ENCODE measurements around the gene ZNF519.

ZNF519 gene

DNA sequence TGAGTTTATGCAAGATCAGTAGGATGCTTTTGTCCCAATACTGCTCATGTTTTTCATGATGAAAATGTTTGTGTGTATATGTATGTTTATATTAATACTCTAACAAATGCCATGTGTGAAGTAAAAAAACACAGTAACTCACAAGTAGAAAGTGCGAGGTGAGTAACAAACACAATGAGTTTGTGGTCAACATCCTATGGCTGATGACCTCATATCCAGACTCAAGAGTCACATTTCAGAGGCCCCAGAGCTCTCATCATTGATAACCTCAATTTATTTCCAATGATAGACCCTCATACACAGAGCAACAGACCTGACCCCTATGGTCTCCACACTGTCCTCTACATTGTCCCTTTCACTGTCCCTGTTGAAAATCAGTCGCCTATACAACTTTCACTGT is 34.5 kb downstream of the ZNF519 start:
- no peak overlapping the region for H3K4me3 ChIP-seq (ENCODE audit: low read length)
- H3K27ac ChIP-seq (ENCODE audit: low read depth, low read length): no peak overlapping the region
- H3K36me3 ChIP-seq (ENCODE audit: control insufficient read depth, low read length): peaks cover 8% of the 10 kb centered on the region
- no peaks in the 10 kb centered on the region for H3F3A ChIP-seq (ENCODE audit: control insufficient read depth, insufficient read depth)
- no peak for TF ChIP-seq EZH2phosphoT487 (IDR thresholded peaks at IDR 0.05; ENCODE audit: borderline replicate concordance, low read length)
- TF ChIP-seq, protein P1, sequence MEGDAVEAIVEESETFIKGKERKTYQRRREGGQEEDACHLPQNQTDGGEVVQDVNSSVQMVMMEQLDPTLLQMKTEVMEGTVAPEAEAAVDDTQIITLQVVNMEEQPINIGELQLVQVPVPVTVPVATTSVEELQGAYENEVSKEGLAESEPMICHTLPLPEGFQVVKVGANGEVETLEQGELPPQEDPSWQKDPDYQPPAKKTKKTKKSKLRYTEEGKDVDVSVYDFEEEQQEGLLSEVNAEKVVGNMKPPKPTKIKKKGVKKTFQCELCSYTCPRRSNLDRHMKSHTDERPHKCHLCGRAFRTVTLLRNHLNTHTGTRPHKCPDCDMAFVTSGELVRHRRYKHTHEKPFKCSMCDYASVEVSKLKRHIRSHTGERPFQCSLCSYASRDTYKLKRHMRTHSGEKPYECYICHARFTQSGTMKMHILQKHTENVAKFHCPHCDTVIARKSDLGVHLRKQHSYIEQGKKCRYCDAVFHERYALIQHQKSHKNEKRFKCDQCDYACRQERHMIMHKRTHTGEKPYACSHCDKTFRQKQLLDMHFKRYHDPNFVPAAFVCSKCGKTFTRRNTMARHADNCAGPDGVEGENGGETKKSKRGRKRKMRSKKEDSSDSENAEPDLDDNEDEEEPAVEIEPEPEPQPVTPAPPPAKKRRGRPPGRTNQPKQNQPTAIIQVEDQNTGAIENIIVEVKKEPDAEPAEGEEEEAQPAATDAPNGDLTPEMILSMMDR (IDR thresholded peaks at IDR 0.05; ENCODE audit: low read depth, low read length, poor library complexity, severe bottlenecking): no peak
- no peak overlapping the region for H3K4me2 ChIP-seq (ENCODE audit: low read length)
- no peaks in the 10 kb centered on the region for H3K27me3 ChIP-seq (ENCODE audit: control insufficient read depth, low read length)
- no peaks in the 10 kb centered on the region for H3K79me2 ChIP-seq (ENCODE audit: control insufficient read depth, low read length)
- H3K4me1 ChIP-seq (ENCODE audit: control insufficient read depth, low read length): no peaks in the 10 kb centered on the region
- no peaks in the 10 kb centered on the region for H3K9me3 ChIP-seq (ENCODE audit: control insufficient read depth, insufficient read depth, low read length)
- H3K9me2 ChIP-seq (replicated peaks; ENCODE audit: control insufficient read depth, low read length): no peaks in the 10 kb centered on the region
- no peaks in the 10 kb centered on the region for H4K20me1 ChIP-seq (ENCODE audit: control insufficient read depth, insufficient read depth, low read depth, low read length)

DNA sequence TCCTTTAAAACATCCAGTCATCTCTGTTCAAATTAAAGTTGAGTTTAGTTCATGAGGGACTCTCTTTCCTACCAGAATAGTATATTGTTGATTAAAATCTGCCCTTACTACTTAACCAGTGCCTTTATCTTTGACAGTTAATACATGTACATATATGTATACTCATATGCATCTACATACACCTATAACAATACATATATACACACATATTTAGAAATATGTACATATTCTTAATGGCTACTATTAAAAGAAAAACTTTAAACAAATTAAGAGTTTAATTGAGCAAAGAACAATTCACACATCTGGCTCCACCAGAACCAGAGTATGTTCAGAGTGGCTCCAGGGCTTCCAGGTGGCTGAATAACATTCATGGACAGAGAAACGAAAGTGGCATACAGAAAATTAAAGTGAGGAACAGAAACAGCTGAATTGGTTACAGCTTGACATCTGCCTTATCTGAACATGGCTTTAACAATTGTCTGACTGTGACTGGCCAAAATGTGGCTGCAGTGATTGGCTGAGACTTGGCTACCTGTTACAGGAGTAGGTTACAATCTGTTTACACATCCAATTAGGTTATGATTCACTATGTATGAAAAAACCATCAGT is 38.8 kb downstream of the ZNF519 start:
- H4K20me1 ChIP-seq (ENCODE audit: control insufficient read depth, insufficient read depth, low read depth, low read length): no peaks in the 10 kb centered on the region
- no peaks in the 10 kb centered on the region for H3K79me2 ChIP-seq (ENCODE audit: control insufficient read depth, low read length)
- no peaks in the 10 kb centered on the region for H3K9me2 ChIP-seq (replicated peaks; ENCODE audit: control insufficient read depth, low read length)
- no peak overlapping the region for H3K4me2 ChIP-seq (ENCODE audit: low read length)
- H3K36me3 ChIP-seq (ENCODE audit: control insufficient read depth, low read length): peaks cover 6% of the 10 kb centered on the region
- no peaks in the 10 kb centered on the region for H3K9me3 ChIP-seq (ENCODE audit: control insufficient read depth, insufficient read depth, low read length)
- H3K27ac ChIP-seq (ENCODE audit: low read depth, low read length): no peak overlapping the region
- no peaks in the 10 kb centered on the region for H3K27me3 ChIP-seq (ENCODE audit: control insufficient read depth, low read length)
- H3F3A ChIP-seq (ENCODE audit: control insufficient read depth, insufficient read depth): no peaks in the 10 kb centered on the region
- H3K4me3 ChIP-seq (ENCODE audit: low read length): no peak overlapping the region
- no peaks in the 10 kb centered on the region for H3K4me1 ChIP-seq (ENCODE audit: control insufficient read depth, low read length)
- TF ChIP-seq EZH2phosphoT487 (IDR thresholded peaks at IDR 0.05; ENCODE audit: borderline replicate concordance, low read length): no peak
- TF ChIP-seq, protein P1 (IDR thresholded peaks at IDR 0.05; ENCODE audit: low read depth, low read length, poor library complexity, severe bottlenecking): no peak

DNA sequence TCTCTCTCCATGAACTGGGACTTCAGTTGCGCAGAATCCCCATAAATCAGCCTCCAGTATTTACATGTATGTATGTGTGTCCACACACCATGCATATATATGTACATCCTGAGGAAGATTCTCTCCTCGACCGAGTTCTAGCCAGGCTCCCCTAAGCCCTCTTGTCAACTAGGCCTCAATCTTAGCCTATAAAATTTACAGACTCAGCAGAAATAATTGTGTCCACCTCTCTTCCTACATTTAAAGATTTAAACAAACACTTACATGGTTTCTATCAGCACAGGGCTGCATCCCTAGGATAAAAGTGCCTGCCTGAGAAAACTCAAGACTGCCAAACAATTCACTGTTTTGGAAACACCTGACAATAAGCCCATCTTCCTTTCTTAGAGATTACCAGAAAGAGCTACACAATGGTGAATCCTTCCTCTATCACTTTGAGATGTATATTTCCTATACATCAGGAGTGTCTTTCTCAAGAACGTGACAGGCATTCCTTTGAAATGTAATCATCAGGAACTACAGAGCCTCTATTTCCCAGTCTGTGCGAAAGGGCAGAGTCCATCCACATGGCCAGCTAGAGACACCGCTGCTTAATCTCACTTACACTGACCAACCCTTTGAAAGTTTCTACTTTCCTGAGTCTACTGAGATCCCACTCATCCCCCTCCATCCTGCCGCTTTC is 39.5 kb downstream of the ZNF519 start:
- Histone ChIP-seq H3F3A (ENCODE audit: control insufficient read depth, insufficient read depth) (no peaks in the 10 kb centered on the region), H3K9me2 (replicated peaks; ENCODE audit: control insufficient read depth, low read length) (no peaks in the 10 kb centered on the region), H3K4me3 (ENCODE audit: low read length) (no peak overlapping the region), H3K36me3 (ENCODE audit: control insufficient read depth, low read length) (peaks cover 6% of the 10 kb centered on the region), H3K79me2 (ENCODE audit: control insufficient read depth, low read length) (no peaks in the 10 kb centered on the region), H4K20me1 (ENCODE audit: control insufficient read depth, insufficient read depth, low read depth, low read length) (no peaks in the 10 kb centered on the region), H3K9me3 (ENCODE audit: control insufficient read depth, insufficient read depth, low read length) (no peaks in the 10 kb centered on the region), H3K27me3 (ENCODE audit: control insufficient read depth, low read length) (no peaks in the 10 kb centered on the region), H3K27ac (ENCODE audit: low read depth, low read length) (no peak overlapping the region), H3K4me1 (ENCODE audit: control insufficient read depth, low read length) (no peaks in the 10 kb centered on the region), H3K4me2 (ENCODE audit: low read length) (no peak overlapping the region)
- TF ChIP-seq, protein P1 (IDR thresholded peaks at IDR 0.05; ENCODE audit: low read depth, low read length, poor library complexity, severe bottlenecking): no peak
- TF ChIP-seq EZH2phosphoT487 (IDR thresholded peaks at IDR 0.05; ENCODE audit: borderline replicate concordance, low read length): no peak

All from DOHH2 (cell line).